Left ventricle myocardium inferior (tissue), 1 donor: ENCODE measurements around the gene ANKZF1. TPM values are rescaled to one million over a fixed set of nuclear protein-coding genes. Genes with fewer than 3 reads are reported as not detected.

Source experiments
- DNase-seq: peaks from one replicate; pipeline ENCODE4 v3.0.0-alpha.2; 2020
- H3K27ac ChIP-seq: fragments of 200-600 bp; replicated peaks from 2 replicates; pipeline ENCODE4 v1.8.0; 2021
- H3K27me3 ChIP-seq: fragments of 200-600 bp; 2 replicates; pipeline ENCODE4 v1.8.0; 2021; ENCODE audit warnings: low read depth
- H3K36me3 ChIP-seq: fragments of 200-600 bp; 2 replicates; pipeline ENCODE4 v1.8.0; 2021
- H3K4me1 ChIP-seq: fragments of 200-600 bp; 2 replicates; pipeline ENCODE4 v1.8.0; 2021
- H3K4me3 ChIP-seq: fragments of 200-600 bp; 2 replicates; pipeline ENCODE4 v1.8.0; 2021; ENCODE audit warnings: mild to moderate bottlenecking, moderate library complexity
- H3K9me3 ChIP-seq: fragments of 200-600 bp; replicated peaks from 2 replicates; pipeline ENCODE4 v1.8.0; 2021
- CTCF ChIP-seq: fragments of 200-600 bp; IDR thresholded peaks from 2 replicates; pipeline ENCODE4 v1.8.0; 2021; ENCODE audit warnings: antibody characterized with exemption, mild to moderate bottlenecking, borderline replicate concordance
- intact Hi-C: fragments of 100-400 bp; cut with micrococcal nuclease; formaldehyde crosslinking; loops from one replicate; pipeline ENCODE4 v1.11.0; 2022
- total RNA-seq: library from RNA; stranded (reverse); fragmentation: NEBNext Ultra II Directional; extraction: Animal tissue kit (Norgen Biotek cat#: 25700); gene quantifications from one replicate; pipeline ENCODE4 v1.2.1, GENCODE V29; 2021
- donor health status: DM: no; HTN: yes; CAD: no; lungs with severe emphysema.

The ANKZF1 gene
- total RNA-seq, 1 donor from 2014 or later: 29.8 TPM

- H3K4me3 ChIP-seq: no peak overlapping the region
- no peaks in the 10 kb centered on the region for H3K27me3 ChIP-seq
- peaks cover 27% of the 10 kb centered on the region for H3K4me1 ChIP-seq
- no peaks in the 10 kb centered on the region for H3K9me3 ChIP-seq
- H3K36me3 ChIP-seq: peaks cover 66% of the 10 kb centered on the region
- TF ChIP-seq CTCF: no peak
- H3K27ac ChIP-seq: no peak overlapping the region
- intact Hi-C loops: no loop called here
- DNase-seq: no peak
Observed at GRCh38 chr2:219210196-219210885, 19.3 kb upstream of the ANKZF1 start.

GRCh38 chr2:219210886-219211362 is 18.7 kb upstream of the ANKZF1 start:
- no peak overlapping the region for H3K4me3 ChIP-seq
- no peak for TF ChIP-seq CTCF
- H3K27me3 ChIP-seq: no peaks in the 10 kb centered on the region
- intact Hi-C loops: no loop called here
- no peak overlapping the region for H3K27ac ChIP-seq
- peaks cover 72% of the 10 kb centered on the region for H3K36me3 ChIP-seq
- H3K4me1 ChIP-seq: peaks cover 25% of the 10 kb centered on the region
- no peak for DNase-seq
- no peaks in the 10 kb centered on the region for H3K9me3 ChIP-seq

- H3K27ac ChIP-seq: no peak overlapping the region
- intact Hi-C loops: no loop called here
- no peaks in the 10 kb centered on the region for H3K9me3 ChIP-seq
- H3K36me3 ChIP-seq: peaks cover 74% of the 10 kb centered on the region
- DNase-seq: no peak
- no peaks in the 10 kb centered on the region for H3K27me3 ChIP-seq
- no peak overlapping the region for H3K4me3 ChIP-seq
- H3K4me1 ChIP-seq: peaks cover 25% of the 10 kb centered on the region
- TF ChIP-seq CTCF: no peak
Observed at GRCh38 chr2:219213026-219213415, 16.6 kb upstream of the ANKZF1 start.

GRCh38 chr2:219213486-219214071 is 16.0 kb upstream of the ANKZF1 start:
- TF ChIP-seq CTCF: no peak
- no peak for DNase-seq
- Histone ChIP-seq H3K4me1 (peaks cover 25% of the 10 kb centered on the region), H3K9me3 (no peaks in the 10 kb centered on the region), H3K36me3 (peaks cover 68% of the 10 kb centered on the region), H3K27me3 (no peaks in the 10 kb centered on the region), H3K27ac (no peak overlapping the region), H3K4me3 (no peak overlapping the region)
- intact Hi-C loops: no loop called here

GRCh38 chr2:219214141-219214540 is 15.5 kb upstream of the ANKZF1 start:
- peaks cover 25% of the 10 kb centered on the region for H3K4me1 ChIP-seq
- H3K27ac ChIP-seq: no peak overlapping the region
- no peak for DNase-seq
- no peak for TF ChIP-seq CTCF
- H3K27me3 ChIP-seq: no peaks in the 10 kb centered on the region
- H3K36me3 ChIP-seq: peaks cover 62% of the 10 kb centered on the region
- no peaks in the 10 kb centered on the region for H3K9me3 ChIP-seq
- intact Hi-C loops: no loop called here
- H3K4me3 ChIP-seq: no peak overlapping the region
